ENCODE results near the gene TBL3. TPM values are rescaled to one million over a fixed set of nuclear protein-coding genes. Genes with fewer than 3 reads are reported as not detected.

The TBL3 gene
- total and polyA plus RNA-seq, 4 donors = 12.5 to 24.3 (median 14.2) TPM

- no peak overlapping the region for H3K9ac ChIP-seq (ENCODE audit: low read depth in 1 of 2, low read length in 2 of 2)
- H3K27me3 ChIP-seq (ENCODE audit: control insufficient read depth in 4 of 4, insufficient read depth in 4 of 4, low read length in 3 of 4) = peaks cover 7 to 20% (median 10%) of the 10 kb centered on the region in 4 donors
- 40% methylated on average over 24 of the region's 24 CpGs for WGBS
- no peak overlapping the region for H3K4me3 ChIP-seq (ENCODE audit: low read depth in 1 of 3, low read length in 3 of 3)
- no peak overlapping the region for H3K27ac ChIP-seq (ENCODE audit: low read depth in 1 of 2, low read length in 2 of 2)
- TF ChIP-seq NR2F2 (IDR thresholded peaks at IDR 0.05) = no peak
- TF ChIP-seq ATF3 (IDR thresholded peaks at IDR 0.05) = no peak
- TF ChIP-seq YY1 (IDR thresholded peaks at IDR 0.05) = no peak
- no peak for TF ChIP-seq SP1 (IDR thresholded peaks at IDR 0.05)
- no peak for TF ChIP-seq EGR1 (IDR thresholded peaks at IDR 0.05; ENCODE audit: low read depth in 2 of 2)
- TF ChIP-seq FOXA2 (IDR thresholded peaks at IDR 0.05) = no peak
- TF ChIP-seq TAF1 (conservative IDR thresholded peaks at IDR 0.05) = no peak
- TF ChIP-seq HNF4A (conservative IDR thresholded peaks at IDR 0.05) = no peak
- no peak for TF ChIP-seq GABPA (IDR thresholded peaks at IDR 0.05 in 1 of 2, conservative IDR thresholded peaks at IDR 0.05 in 1 of 2)
- TF ChIP-seq RXRA (IDR thresholded peaks at IDR 0.05) = no peak
- no peak for TF ChIP-seq HNF4G (IDR thresholded peaks at IDR 0.05)
- TF ChIP-seq CTCF (IDR thresholded peaks at IDR 0.05; ENCODE audit: low read depth, low read length, missing input control) = no peak
- no peak for TF ChIP-seq RAD21 (IDR thresholded peaks at IDR 0.05)
- TF ChIP-seq REST (IDR thresholded peaks at IDR 0.05) = no peak
- H3K36me3 ChIP-seq (ENCODE audit: control insufficient read depth in 4 of 4, insufficient read depth in 3 of 4, low read depth in 1 of 4, low read length in 3 of 4) = no peaks in the 10 kb centered on the region
- H3K9me3 ChIP-seq (ENCODE audit: control insufficient read depth in 4 of 4, low read length in 3 of 4) = no peaks in the 10 kb centered on the region
- peaks cover 0 to 4% (median 2%) of the 10 kb centered on the region in 4 donors for H3K4me1 ChIP-seq (ENCODE audit: control insufficient read depth in 4 of 4, insufficient read depth in 4 of 4, low read length in 3 of 4)
- no peak for DNase-seq (ENCODE audit: low spot score)
Measured at GRCh38 chr16:1923299-1924034, 48.4 kb upstream of the TBL3 start.

- peaks cover 0 to 2% (median under 1%) of the 10 kb centered on the region in 4 donors for H3K4me1 ChIP-seq (ENCODE audit: control insufficient read depth in 4 of 4, insufficient read depth in 4 of 4, low read length in 3 of 4)
- no peaks in the 10 kb centered on the region for H3K9me3 ChIP-seq (ENCODE audit: control insufficient read depth in 4 of 4, low read length in 3 of 4)
- no peak overlapping the region for H3K4me3 ChIP-seq (ENCODE audit: low read depth in 1 of 3, low read length in 3 of 3)
- WGBS = 83% methylated on average over 5 of the region's 5 CpGs
- DNase-seq (ENCODE audit: low spot score) = no peak
- H3K27me3 ChIP-seq (ENCODE audit: control insufficient read depth in 4 of 4, insufficient read depth in 4 of 4, low read length in 3 of 4) = peaks cover 7 to 20% (median 9%) of the 10 kb centered on the region in 4 donors
- H3K9ac ChIP-seq (ENCODE audit: low read depth in 1 of 2, low read length in 2 of 2) = no peak overlapping the region
- no peak overlapping the region for H3K27ac ChIP-seq (ENCODE audit: low read depth in 1 of 2, low read length in 2 of 2)
- H3K36me3 ChIP-seq (ENCODE audit: control insufficient read depth in 4 of 4, insufficient read depth in 3 of 4, low read depth in 1 of 4, low read length in 3 of 4) = no peaks in the 10 kb centered on the region
- TF ChIP-seq REST (IDR thresholded peaks at IDR 0.05) (no peak), TAF1 (conservative IDR thresholded peaks at IDR 0.05) (no peak), GABPA (IDR thresholded peaks at IDR 0.05 in 1 of 2, conservative IDR thresholded peaks at IDR 0.05 in 1 of 2) (no peak), MAX (IDR thresholded peaks at IDR 0.05) (no peak), ZBTB33 (IDR thresholded peaks at IDR 0.05) (no peak), RXRA (IDR thresholded peaks at IDR 0.05) (no peak), NR2F2 (IDR thresholded peaks at IDR 0.05) (no peak), RAD21 (IDR thresholded peaks at IDR 0.05) (no peak), YY1 (IDR thresholded peaks at IDR 0.05) (no peak), HNF4A (conservative IDR thresholded peaks at IDR 0.05) (no peak), EGR1 (IDR thresholded peaks at IDR 0.05; ENCODE audit: low read depth in 2 of 2) (no peak), FOXA2 (IDR thresholded peaks at IDR 0.05) (no peak), JUND (IDR thresholded peaks at IDR 0.05) (no peak), SP1 (IDR thresholded peaks at IDR 0.05) (no peak)
Measured at GRCh38 chr16:1924095-1924494, 47.8 kb upstream of the TBL3 start.
